HG02943 (cell line): ENCODE measurements around the gene NELFE.
"Not testable (repeated sequence)": the region's sequence is repeated elsewhere in the genome, so short reads cannot be mapped to it uniquely, and the experiment has no call there.

Experiments
- ATAC-seq: cut with Tn5 transposase; IDR thresholded peaks from one replicate; pipeline ENCODE4 v1.9.1; 2021; ENCODE audit warnings: mild to moderate bottlenecking, low read depth, moderate library complexity; ENCODE audit not compliant: unreplicated experiment

Gene NELFE, protein sequence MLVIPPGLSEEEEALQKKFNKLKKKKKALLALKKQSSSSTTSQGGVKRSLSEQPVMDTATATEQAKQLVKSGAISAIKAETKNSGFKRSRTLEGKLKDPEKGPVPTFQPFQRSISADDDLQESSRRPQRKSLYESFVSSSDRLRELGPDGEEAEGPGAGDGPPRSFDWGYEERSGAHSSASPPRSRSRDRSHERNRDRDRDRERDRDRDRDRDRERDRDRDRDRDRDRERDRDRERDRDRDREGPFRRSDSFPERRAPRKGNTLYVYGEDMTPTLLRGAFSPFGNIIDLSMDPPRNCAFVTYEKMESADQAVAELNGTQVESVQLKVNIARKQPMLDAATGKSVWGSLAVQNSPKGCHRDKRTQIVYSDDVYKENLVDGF

GRCh38 chr6:31958741-31959739, at the start of gene NELFE, which contains the start of gene SKIC2:
TSS of gene NELFE (minus strand) at chr6:31958971. CDS start at chr6:31958446, 525 bp downstream.
TSS of gene SKIC2 (plus strand) at chr6:31959175. CDS start at chr6:31959193, 18 bp downstream.
- ATAC-seq: peak; percentile 89

DNA sequence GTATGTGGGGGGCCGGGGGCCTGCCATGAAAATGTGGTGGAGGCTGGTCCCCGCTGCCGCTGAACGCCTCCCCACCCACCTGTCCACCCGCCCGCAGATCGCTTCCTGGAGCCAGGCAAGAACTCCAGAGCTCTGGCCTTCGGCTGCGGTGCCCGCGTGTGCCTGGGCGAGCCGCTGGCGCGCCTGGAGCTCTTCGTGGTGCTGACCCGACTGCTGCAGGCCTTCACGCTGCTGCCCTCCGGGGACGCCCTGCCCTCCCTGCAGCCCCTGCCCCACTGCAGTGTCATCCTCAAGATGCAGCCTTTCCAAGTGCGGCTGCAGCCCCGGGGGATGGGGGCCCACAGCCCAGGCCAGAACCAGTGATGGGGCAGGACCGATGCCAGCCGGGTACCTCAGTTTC, 49.3 kb upstream of the NELFE start:
- ATAC-seq: not testable (repeated sequence)

DNA sequence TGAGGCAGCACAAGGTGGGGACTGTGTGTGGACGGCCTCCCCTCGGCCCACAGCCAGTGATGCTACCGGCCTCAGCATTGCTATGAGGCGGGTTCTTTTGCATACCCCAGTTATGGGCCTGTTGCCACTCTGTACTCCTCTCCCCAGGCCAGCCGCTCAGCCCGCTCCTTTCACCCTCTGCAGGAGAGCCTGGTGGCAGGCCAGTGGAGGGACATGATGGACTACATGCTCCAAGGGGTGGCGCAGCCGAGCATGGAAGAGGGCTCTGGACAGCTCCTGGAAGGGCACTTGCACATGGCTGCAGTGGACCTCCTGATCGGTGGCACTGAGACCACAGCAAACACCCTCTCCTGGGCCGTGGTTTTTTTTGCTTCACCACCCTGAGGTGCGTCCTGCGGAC, 48.3 kb upstream of the NELFE start:
- not testable (repeated sequence) for ATAC-seq

DNA sequence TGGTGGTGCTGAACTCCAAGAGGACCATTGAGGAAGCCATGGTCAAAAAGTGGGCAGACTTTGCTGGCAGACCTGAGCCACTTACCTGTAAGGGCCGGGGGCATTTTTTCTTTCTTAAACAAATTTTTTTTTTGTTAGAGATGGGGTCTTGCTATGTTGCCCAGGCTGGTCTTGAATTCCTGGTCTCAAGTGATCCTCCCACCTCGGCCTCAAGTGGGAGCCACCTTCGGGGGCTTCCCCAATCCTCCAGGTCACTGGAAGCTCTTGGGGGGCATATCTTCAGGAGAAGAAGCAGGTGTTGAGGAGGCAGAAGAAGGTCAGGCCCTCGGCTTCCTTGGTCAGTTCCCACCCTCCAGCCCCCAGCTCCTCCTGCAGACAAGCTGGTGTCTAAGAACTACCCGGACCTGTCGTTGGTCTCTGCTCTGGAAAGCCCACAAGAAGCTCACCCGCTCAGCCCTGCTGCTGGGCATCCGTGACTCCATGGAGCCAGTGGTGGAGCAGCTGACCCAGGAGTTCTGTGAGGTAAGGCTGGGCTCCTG, 47.3 kb upstream of the NELFE start:
- not testable (repeated sequence) for ATAC-seq

GRCh38 chr6:32005538-32005880, 46.7 kb upstream of the NELFE start:
- ATAC-seq: not testable (repeated sequence)

DNA sequence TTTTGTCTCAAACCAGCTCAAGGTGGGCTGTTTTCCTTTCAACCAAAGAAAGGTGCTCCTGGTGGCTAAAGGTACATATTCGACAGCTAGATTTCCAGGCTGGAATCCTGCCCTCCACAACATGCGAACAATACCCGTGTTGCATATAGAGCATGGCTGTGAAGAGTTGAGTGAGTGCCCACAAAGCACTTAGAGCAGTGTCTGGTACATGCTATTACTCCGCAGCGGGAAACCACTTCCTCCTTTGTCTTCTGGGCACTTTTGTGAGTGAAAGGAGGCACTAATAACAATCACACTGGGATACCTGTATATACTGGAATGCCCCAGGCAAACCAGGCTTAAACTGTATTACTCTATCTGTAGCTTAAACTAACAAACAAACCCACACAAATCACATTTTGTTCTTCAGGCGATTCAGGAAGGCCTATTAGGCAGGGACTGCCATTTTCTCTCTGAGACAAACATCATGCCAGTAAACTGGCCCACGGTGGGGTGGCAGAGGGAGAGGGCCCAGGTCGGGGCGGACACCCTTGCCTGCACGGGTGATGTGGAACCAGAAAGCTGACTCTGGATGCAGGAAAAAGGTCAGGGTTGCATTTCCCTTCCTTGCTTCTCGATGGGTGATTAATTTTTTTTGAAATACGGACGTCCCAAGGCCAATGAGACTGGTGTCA, 46.2 kb upstream of the NELFE start:
- not testable (repeated sequence) for ATAC-seq

GRCh38 chr6:32004393-32004792, 45.6 kb upstream of the NELFE start:
- ATAC-seq: not testable (repeated sequence)

DNA sequence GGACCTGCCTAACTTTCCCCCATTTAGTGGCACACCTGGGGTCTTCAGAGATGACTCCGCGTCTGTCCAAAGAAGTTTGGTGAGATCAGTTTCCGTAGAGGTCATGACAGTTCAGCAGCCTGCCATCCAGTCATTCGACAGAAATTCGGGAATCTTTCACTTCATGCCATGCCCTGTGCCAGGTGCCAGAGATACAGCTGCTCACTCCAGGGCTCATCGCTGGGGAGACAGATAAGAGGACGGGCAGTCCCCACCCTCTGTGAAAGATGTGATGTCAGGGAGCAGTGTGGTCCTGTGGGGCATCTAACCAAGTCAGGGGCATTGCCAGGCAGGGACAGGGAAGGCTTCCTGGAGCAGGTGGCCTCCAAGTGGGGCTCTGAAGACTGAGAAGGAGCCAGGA, 44.5 kb upstream of the NELFE start:
- not testable (repeated sequence) for ATAC-seq

DNA sequence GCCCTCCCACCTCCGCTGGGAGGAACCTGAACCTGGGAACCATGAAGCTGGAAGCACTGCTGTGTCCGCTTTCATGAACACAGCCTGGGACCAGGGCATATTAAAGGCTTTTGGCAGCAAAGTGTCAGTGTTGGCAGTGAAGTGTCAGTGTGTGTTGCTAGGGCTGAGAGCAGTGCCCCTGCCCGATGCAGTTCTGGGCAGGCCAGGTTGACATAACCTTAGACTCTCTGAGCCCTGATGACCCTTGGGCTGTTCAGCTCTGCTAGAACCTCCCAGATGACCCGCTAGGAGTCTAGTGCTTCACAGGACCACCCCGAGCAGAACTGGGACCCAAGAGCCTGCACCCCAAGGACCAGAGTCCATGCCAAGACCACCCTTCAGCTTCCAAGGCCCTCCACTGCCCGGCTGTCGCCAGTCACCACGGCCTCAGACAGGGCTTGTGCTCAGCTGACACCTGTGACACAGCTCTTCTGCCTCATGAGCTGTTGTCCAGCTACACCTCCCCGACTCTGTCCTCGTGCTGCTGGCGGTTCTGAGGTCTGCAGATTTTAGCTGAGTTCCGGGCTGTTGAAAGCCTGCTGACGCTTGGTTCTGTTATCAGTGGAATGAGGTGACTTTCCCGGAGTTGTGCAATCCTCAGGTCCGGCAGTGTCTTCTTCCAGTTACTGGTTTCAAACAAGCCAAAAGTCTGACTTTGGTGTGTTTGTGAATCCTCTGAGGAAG, 43.9 kb upstream of the NELFE start:
- not testable (repeated sequence) for ATAC-seq

GRCh38 chr6:31996385-31996784, 37.6 kb upstream of the NELFE start:
- not testable (repeated sequence) for ATAC-seq

- ATAC-seq: not testable (repeated sequence)
Measured at GRCh38 chr6:31994421-31994820, 35.6 kb upstream of the NELFE start.

GRCh38 chr6:31989363-31989762, 30.6 kb upstream of the NELFE start:
- ATAC-seq: not testable (repeated sequence)

GRCh38 chr6:31981744-31982143, 23.0 kb upstream of the NELFE start, which contains the start of gene C4A:
TSS of gene C4A (plus strand) at chr6:31982057. CDS start at chr6:31982108, 51 bp downstream.
- not testable (repeated sequence) for ATAC-seq

DNA sequence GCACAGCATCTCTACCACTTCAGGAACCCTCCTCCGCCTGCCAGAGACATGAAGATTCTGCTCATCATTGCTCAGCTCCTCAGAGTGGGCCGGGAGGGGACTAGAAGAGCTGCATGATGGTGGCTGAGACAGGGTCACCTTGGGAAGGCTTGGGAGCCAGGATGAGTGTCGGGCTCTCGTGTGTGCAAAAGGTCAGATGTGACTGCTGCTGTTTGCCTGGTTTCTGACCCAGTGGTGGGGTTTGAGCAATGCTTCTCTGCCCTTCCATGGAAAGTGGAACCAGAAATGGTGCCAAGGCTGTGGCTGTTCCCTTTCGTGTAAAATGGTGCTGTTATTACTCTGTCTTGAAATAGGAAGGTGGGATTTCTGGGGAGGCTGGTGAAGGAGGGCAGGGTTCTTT, 22.2 kb upstream of the NELFE start:
- ATAC-seq: not testable (repeated sequence)

- not testable (repeated sequence) for ATAC-seq
Measured at GRCh38 chr6:31980195-31980876, 21.6 kb upstream of the NELFE start.

GRCh38 chr6:31979238-31979898, 20.6 kb upstream of the NELFE start:
- ATAC-seq: no peak

DNA sequence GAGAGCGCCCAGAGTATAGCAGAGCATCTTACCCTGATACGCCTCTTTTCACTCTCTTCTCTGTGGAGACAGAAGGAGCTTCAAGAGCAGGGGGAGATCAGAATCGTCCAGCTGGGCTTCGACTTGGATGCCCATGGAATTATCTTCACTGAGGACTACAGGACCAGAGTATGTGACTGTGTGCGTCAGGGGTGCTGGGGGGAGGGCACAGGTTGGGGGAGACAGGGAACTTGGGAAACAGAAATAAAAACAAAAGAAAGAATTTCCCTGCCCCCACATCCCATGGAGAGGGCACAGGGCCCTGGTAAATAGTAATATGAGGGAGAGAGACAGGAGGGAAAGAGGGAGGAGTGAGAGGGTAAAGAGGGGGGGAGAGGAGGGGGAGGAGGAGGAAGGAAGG, 20.1 kb upstream of the NELFE start:
- no peak for ATAC-seq

- no peak for ATAC-seq
Measured at GRCh38 chr6:31977816-31978431, 19.2 kb upstream of the NELFE start.
